Thyroid gland (tissue), 4 donors: ENCODE measurements around the gene CYP46A1. TPM values are rescaled to one million over a fixed set of nuclear protein-coding genes. Genes with fewer than 3 reads are reported as not detected.

ENCODE experiments used
- DNase-seq, 2 donors: peaks; one replicate each; pipeline ENCODE4 v3.0.0-alpha.2; 2019
- H3K27ac ChIP-seq, 3 donors: fragments of 200-600 bp; sonication (generic); 1 replicate in 2 of 3; 2 replicates in 1 of 3; pipeline ENCODE4 v1.5.1; 2016 to 2019; ENCODE audit warnings: mild to moderate bottlenecking in 1 of 3, moderate library complexity in 1 of 3
- H3K27me3 ChIP-seq: fragments of 200-600 bp; sonication (generic); one replicate; pipeline ENCODE4 v1.5.1; 2019
- H3K36me3 ChIP-seq, 2 donors: fragments of 200-600 bp; sonication (generic); one replicate each; pipeline ENCODE4 v1.5.1; 2016 to 2019
- H3K4me1 ChIP-seq, 2 donors: fragments of 200-600 bp; sonication (generic); one replicate each; pipeline ENCODE4 v1.5.1; 2017 to 2019
- H3K4me3 ChIP-seq, 3 donors: fragments of 200-600 bp; sonication (generic); replicated peaks in 1 of 3; 1 replicate in 2 of 3; 2 replicates in 1 of 3; pipeline ENCODE4 v1.5.1; 2016; ENCODE audit warnings: mild to moderate bottlenecking in 1 of 3
- H3K9me3 ChIP-seq: fragments of 200-600 bp; sonication (generic); one replicate; pipeline ENCODE4 v1.5.1; 2017
- POLR2A ChIP-seq, 2 donors: fragments of 450-650 bp; IDR thresholded peaks; one replicate each; pipeline ENCODE4 v1.6.1; 2017; ENCODE audit warnings: antibody characterized with exemption in 2 of 2, mild to moderate bottlenecking in 2 of 2, moderate library complexity in 1 of 2
- WGBS, 2 donors: methylation state at CpG; one replicate each; pipeline ENCODE4 v1.1.5; 2017; 5-methylcytosine and 5-hydroxymethylcytosine counted together
- intact Hi-C: fragments of 100-400 bp; cut with DNase I; formaldehyde crosslinking; loops from one replicate; pipeline ENCODE4 v1.15.1; 2023
- total RNA-seq, 4 donors: library from RNA; depleted of rRNA; stranded (reverse); fragments of >200 nt; gene quantifications; one replicate each; pipeline ENCODE4 v1.2.3, GENCODE V29; 2016
- TF ChIP-seq, protein P1 (sequence below), 6 experiments: fragments of 200-600 bp in 3 of 6; fragments of 450-650 bp in 3 of 6; sonication (generic) in 3 of 6; IDR thresholded peaks; one replicate each; pipeline ENCODE4 v1.5.1; 2016 to 2019; ENCODE audit warnings: antibody characterized with exemption in 6 of 6, mild to moderate bottlenecking in 2 of 6, inconsistent platforms in 1 of 6, moderate library complexity in 1 of 6

CYP46A1 gene
- total RNA-seq, 4 donors from 2014 or later, result 0.54 to 5.2 (median 1.5) TPM

- Histone ChIP-seq H3K9me3 (no peaks in the 10 kb centered on the region), H3K27ac (no peak overlapping the region), H3K4me3 (no peak overlapping the region), H3K36me3 (no peaks in the 10 kb centered on the region), H3K27me3 (peaks cover 3% of the 10 kb centered on the region), H3K4me1 (no peaks in the 10 kb centered on the region)
- intact Hi-C loops, result no loop called here
- 82 to 85% methylated on average over 18 to 20 of the region's 20 CpGs for WGBS, 2 donors
- TF ChIP-seq, protein P1, sequence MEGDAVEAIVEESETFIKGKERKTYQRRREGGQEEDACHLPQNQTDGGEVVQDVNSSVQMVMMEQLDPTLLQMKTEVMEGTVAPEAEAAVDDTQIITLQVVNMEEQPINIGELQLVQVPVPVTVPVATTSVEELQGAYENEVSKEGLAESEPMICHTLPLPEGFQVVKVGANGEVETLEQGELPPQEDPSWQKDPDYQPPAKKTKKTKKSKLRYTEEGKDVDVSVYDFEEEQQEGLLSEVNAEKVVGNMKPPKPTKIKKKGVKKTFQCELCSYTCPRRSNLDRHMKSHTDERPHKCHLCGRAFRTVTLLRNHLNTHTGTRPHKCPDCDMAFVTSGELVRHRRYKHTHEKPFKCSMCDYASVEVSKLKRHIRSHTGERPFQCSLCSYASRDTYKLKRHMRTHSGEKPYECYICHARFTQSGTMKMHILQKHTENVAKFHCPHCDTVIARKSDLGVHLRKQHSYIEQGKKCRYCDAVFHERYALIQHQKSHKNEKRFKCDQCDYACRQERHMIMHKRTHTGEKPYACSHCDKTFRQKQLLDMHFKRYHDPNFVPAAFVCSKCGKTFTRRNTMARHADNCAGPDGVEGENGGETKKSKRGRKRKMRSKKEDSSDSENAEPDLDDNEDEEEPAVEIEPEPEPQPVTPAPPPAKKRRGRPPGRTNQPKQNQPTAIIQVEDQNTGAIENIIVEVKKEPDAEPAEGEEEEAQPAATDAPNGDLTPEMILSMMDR (IDR thresholded peaks at IDR 0.05), result no peak
- no peak for TF ChIP-seq POLR2A (IDR thresholded peaks at IDR 0.05)
- no peak for DNase-seq
These were observed 12.6 kb upstream of the CYP46A1 start for GRCh38 chr14:99671235-99672224.

DNA sequence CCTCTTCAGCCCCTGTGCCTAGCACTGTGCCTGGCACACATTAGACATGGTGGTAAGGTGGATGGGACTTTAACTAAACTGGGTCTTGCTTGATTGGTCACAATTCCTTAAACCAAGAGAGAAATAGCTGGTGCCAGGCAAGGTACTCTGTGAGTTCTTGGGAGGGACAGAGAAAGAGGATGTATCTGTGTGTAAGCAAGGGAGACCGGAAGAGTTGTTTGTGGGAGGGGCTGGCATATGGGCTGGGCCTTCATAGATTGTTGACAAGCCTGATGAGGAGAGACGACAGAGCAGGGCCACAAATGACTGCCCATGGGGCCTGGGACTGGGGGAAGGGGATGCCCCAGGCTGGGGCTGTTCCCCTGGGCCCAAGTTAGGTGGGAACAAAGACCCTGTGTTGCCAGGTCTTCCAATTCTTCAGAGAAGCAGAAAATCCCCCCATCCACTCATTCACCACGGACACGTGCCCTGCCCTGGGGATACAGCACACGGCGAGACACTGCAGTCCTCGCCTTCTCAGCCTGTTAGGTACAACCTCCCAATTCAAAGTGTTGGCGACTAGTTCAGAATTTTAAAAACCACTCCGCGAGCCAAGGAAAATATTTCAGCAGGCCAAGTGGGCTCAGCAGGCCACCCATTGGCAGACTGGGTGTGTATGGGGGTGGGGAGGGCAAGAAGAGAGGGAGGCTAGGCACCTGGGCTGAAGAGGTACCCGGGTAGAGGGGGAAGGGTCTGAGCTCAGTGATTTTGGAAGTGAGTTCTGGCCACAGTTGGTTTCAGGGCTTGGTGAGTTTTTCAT is 11.4 kb upstream of the CYP46A1 start:
- intact Hi-C loops, result no loop called here
- DNase-seq, result no peak
- Histone ChIP-seq H3K36me3 (no peaks in the 10 kb centered on the region), H3K9me3 (no peaks in the 10 kb centered on the region), H3K27ac (no peak overlapping the region), H3K4me3 (no peak overlapping the region), H3K4me1 (peaks cover 0 to 2% of the 10 kb centered on the region in 2 donors), H3K27me3 (peaks cover 3% of the 10 kb centered on the region)
- TF ChIP-seq POLR2A (IDR thresholded peaks at IDR 0.05), result no peak
- TF ChIP-seq, protein P1 (IDR thresholded peaks at IDR 0.05), result no peak
- 79 to 81% methylated on average over 11 of the region's 11 CpGs for WGBS, 2 donors

GRCh38 chr14:99673305-99674063 is 10.6 kb upstream of the CYP46A1 start:
- TF ChIP-seq, protein P1 (IDR thresholded peaks at IDR 0.05), result no peak
- TF ChIP-seq POLR2A (IDR thresholded peaks at IDR 0.05), result no peak
- intact Hi-C loops, result no loop called here
- H3K9me3 ChIP-seq, result no peaks in the 10 kb centered on the region

GRCh38 chr14:99674064-99674650 is 9.9 kb upstream of the CYP46A1 start:
- Histone ChIP-seq H3K9me3 (no peaks in the 10 kb centered on the region), H3K36me3 (no peaks in the 10 kb centered on the region), H3K4me3 (no peak overlapping the region), H3K27me3 (peaks cover 3% of the 10 kb centered on the region), H3K4me1 (peaks cover 0 to 3% of the 10 kb centered on the region in 2 donors), H3K27ac (no peak overlapping the region)
- peak in 1 of 2 donors; percentile 40 for DNase-seq
- intact Hi-C loops, result no loop called here
- TF ChIP-seq, protein P1 (IDR thresholded peaks at IDR 0.05), result no peak
- TF ChIP-seq POLR2A (IDR thresholded peaks at IDR 0.05), result no peak
- WGBS, 2 donors, result 89 to 90% methylated on average over 6 to 8 of the region's 9 CpGs

More at GRCh38 chr14:99673305-99674063, 10.6 kb upstream of the CYP46A1 start:
- Histone ChIP-seq H3K4me1 (peaks cover 0 to 3% of the 10 kb centered on the region in 2 donors), H3K27ac (no peak overlapping the region), H3K4me3 (no peak overlapping the region), H3K27me3 (peaks cover 3% of the 10 kb centered on the region), H3K36me3 (no peaks in the 10 kb centered on the region)
- WGBS, 2 donors, result 76 to 81% methylated on average over 8 of the region's 8 CpGs
- no peak for DNase-seq
